ENCODE data around the gene DGLUCY. TPM values are rescaled to one million over a fixed set of nuclear protein-coding genes. Genes with fewer than 3 reads are reported as not detected.
"Not testable (repeated sequence)": the region's sequence is repeated elsewhere in the genome, so short reads cannot be mapped to it uniquely, and the experiment has no call there.

The DGLUCY gene
- polyA plus RNA-seq, 3 donors, result 54.9 to 88.4 (median 66.0) TPM

- Histone ChIP-seq H3K36me3 (replicated peaks in 1 of 2; ENCODE audit: control insufficient read depth in 1 of 2, insufficient read depth in 2 of 2, low read length in 2 of 2) (peaks cover 55 to 75% of the 10 kb centered on the region in 2 donors), H2AFZ (ENCODE audit: insufficient read depth, low read depth, low read length, poor library complexity, severe bottlenecking) (no peak overlapping the region), H3K4me3 (replicated peaks in 1 of 3; ENCODE audit: low read depth in 2 of 3, low read length in 3 of 3) (no peak overlapping the region), H3K9ac (ENCODE audit: insufficient read depth, low read length, poor library complexity, severe bottlenecking) (no peak overlapping the region), H3K27ac (ENCODE audit: low read depth in 1 of 2, low read length in 2 of 2) (no peak overlapping the region), H3K79me2 (ENCODE audit: insufficient read depth, low read length) (no peaks in the 10 kb centered on the region), H3K4me2 (replicated peaks; ENCODE audit: extremely low read depth, low read length, poor library complexity, severe bottlenecking) (no peak overlapping the region), H3K27me3 (ENCODE audit: control insufficient read depth in 2 of 2, insufficient read depth in 2 of 2, low read length in 2 of 2) (no peaks in the 10 kb centered on the region), H3K4me1 (ENCODE audit: control insufficient read depth in 1 of 2, insufficient read depth in 2 of 2, low read length in 2 of 2) (no peaks in the 10 kb centered on the region), H4K20me1 (ENCODE audit: insufficient read depth, low read length) (peaks cover 20% of the 10 kb centered on the region), H3K9me3 (replicated peaks in 1 of 2; ENCODE audit: control insufficient read depth in 1 of 2, insufficient read depth in 1 of 2, low read length in 2 of 2) (no peaks in the 10 kb centered on the region)
- no peak overlapping the region for H3K27ac Mint-ChIP-seq
- intact Hi-C loops (cut with micrococcal nuclease), result no loop called here
- no peaks in the 10 kb centered on the region for H3K9me3 Mint-ChIP-seq
- no peak overlapping the region for H3K4me3 Mint-ChIP-seq
- 100% methylated on average over 1 of the region's 4 CpGs for WGBS (ENCODE audit: insufficient coverage)
- peaks cover 2% of the 10 kb centered on the region for H3K4me1 Mint-ChIP-seq
- H3K27me3 Mint-ChIP-seq (ENCODE audit: low read depth in 3 of 3), result no peaks in the 10 kb centered on the region
- peaks cover 58 to 80% of the 10 kb centered on the region in 2 donors for H3K36me3 Mint-ChIP-seq
- no peak for DNase-seq
- no peak for TF ChIP-seq CTCF (IDR thresholded peaks at IDR 0.05)
Measured at GRCh38 chr14:91155626-91156089, 41.8 kb downstream of the DGLUCY start.

GRCh38 chr14:91156142-91156666 is 42.3 kb downstream of the DGLUCY start:
- intact Hi-C loops (cut with micrococcal nuclease); H3K4me3 Mint-ChIP-seq; DNase-seq; H3K9me3 ChIP-seq (replicated peaks in 1 of 2; ENCODE audit: control insufficient read depth in 1 of 2, insufficient read depth in 1 of 2, low read length in 2 of 2); H3K4me3 ChIP-seq (replicated peaks in 1 of 3; ENCODE audit: low read depth in 2 of 3, low read length in 3 of 3); H3K27me3 Mint-ChIP-seq (ENCODE audit: low read depth in 3 of 3); H3K4me1 ChIP-seq (ENCODE audit: control insufficient read depth in 1 of 2, insufficient read depth in 2 of 2, low read length in 2 of 2); H3K27me3 ChIP-seq (ENCODE audit: control insufficient read depth in 2 of 2, insufficient read depth in 2 of 2, low read length in 2 of 2); H3K79me2 ChIP-seq (ENCODE audit: insufficient read depth, low read length); H3K4me1 Mint-ChIP-seq; H3K9ac ChIP-seq (ENCODE audit: insufficient read depth, low read length, poor library complexity, severe bottlenecking); H3K4me2 ChIP-seq (replicated peaks; ENCODE audit: extremely low read depth, low read length, poor library complexity, severe bottlenecking); H3K27ac ChIP-seq (ENCODE audit: low read depth in 1 of 2, low read length in 2 of 2); H3K27ac Mint-ChIP-seq; H3K9me3 Mint-ChIP-seq; H2AFZ ChIP-seq (ENCODE audit: insufficient read depth, low read depth, low read length, poor library complexity, severe bottlenecking): not testable (repeated sequence)
- H3K36me3 Mint-ChIP-seq, result peaks cover 60 to 80% of the 10 kb centered on the region in 2 donors
- WGBS (ENCODE audit: insufficient coverage), result no CpG with 5 or more reads among the region's 9 CpGs
- Histone ChIP-seq H4K20me1 (ENCODE audit: insufficient read depth, low read length) (peaks cover 20% of the 10 kb centered on the region), H3K36me3 (replicated peaks in 1 of 2; ENCODE audit: control insufficient read depth in 1 of 2, insufficient read depth in 2 of 2, low read length in 2 of 2) (peaks cover 61 to 76% of the 10 kb centered on the region in 2 donors)

DNA sequence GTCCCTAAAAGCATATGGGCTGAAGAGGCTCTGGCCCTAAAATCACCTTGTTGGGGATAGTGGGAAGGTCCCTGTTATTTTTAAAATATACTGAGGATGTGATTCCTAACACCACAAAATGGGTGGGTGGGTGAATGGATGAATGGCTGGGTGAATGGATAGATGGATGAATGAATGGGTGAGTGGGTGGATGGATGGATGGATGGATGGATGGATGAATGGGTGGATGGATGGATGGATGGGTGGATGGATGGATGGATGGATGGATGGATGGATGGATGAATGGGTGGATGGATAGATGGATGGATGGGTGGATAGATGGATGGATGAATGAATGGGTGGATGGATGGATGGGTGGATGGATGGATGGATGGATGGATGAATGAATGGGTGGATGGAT is 43.0 kb downstream of the DGLUCY start:
- intact Hi-C loops (cut with micrococcal nuclease); H3K4me3 Mint-ChIP-seq; H3K27me3 Mint-ChIP-seq (ENCODE audit: low read depth in 3 of 3); H3K4me3 ChIP-seq (replicated peaks in 1 of 3; ENCODE audit: low read depth in 2 of 3, low read length in 3 of 3); H2AFZ ChIP-seq (ENCODE audit: insufficient read depth, low read depth, low read length, poor library complexity, severe bottlenecking); H3K27ac ChIP-seq (ENCODE audit: low read depth in 1 of 2, low read length in 2 of 2); H3K4me2 ChIP-seq (replicated peaks; ENCODE audit: extremely low read depth, low read length, poor library complexity, severe bottlenecking); H3K27me3 ChIP-seq (ENCODE audit: control insufficient read depth in 2 of 2, insufficient read depth in 2 of 2, low read length in 2 of 2); H3K9ac ChIP-seq (ENCODE audit: insufficient read depth, low read length, poor library complexity, severe bottlenecking); H3K9me3 ChIP-seq (replicated peaks in 1 of 2; ENCODE audit: control insufficient read depth in 1 of 2, insufficient read depth in 1 of 2, low read length in 2 of 2); DNase-seq; H3K4me1 ChIP-seq (ENCODE audit: control insufficient read depth in 1 of 2, insufficient read depth in 2 of 2, low read length in 2 of 2); H3K9me3 Mint-ChIP-seq; H3K79me2 ChIP-seq (ENCODE audit: insufficient read depth, low read length); H3K4me1 Mint-ChIP-seq: not testable (repeated sequence)
- H3K36me3 ChIP-seq (replicated peaks in 1 of 2; ENCODE audit: control insufficient read depth in 1 of 2, insufficient read depth in 2 of 2, low read length in 2 of 2), result peaks cover 67 to 80% of the 10 kb centered on the region in 2 donors
- H4K20me1 ChIP-seq (ENCODE audit: insufficient read depth, low read length), result peaks cover 20% of the 10 kb centered on the region
- peak overlapping the region in 1 of 7 donors; percentile 33 for H3K27ac Mint-ChIP-seq
- H3K36me3 Mint-ChIP-seq, result peaks cover 64 to 83% of the 10 kb centered on the region in 2 donors
